ENCODE results near the gene NRXN2.

The NRXN2 gene

GRCh38 chr11:64577202-64577601 lies 145.8 kb downstream of the NRXN2 start:
- no peak overlapping the region for H3K4me3 ChIP-seq (replicated peaks; ENCODE audit: low read depth, low read length)
- TF ChIP-seq, protein P1, sequence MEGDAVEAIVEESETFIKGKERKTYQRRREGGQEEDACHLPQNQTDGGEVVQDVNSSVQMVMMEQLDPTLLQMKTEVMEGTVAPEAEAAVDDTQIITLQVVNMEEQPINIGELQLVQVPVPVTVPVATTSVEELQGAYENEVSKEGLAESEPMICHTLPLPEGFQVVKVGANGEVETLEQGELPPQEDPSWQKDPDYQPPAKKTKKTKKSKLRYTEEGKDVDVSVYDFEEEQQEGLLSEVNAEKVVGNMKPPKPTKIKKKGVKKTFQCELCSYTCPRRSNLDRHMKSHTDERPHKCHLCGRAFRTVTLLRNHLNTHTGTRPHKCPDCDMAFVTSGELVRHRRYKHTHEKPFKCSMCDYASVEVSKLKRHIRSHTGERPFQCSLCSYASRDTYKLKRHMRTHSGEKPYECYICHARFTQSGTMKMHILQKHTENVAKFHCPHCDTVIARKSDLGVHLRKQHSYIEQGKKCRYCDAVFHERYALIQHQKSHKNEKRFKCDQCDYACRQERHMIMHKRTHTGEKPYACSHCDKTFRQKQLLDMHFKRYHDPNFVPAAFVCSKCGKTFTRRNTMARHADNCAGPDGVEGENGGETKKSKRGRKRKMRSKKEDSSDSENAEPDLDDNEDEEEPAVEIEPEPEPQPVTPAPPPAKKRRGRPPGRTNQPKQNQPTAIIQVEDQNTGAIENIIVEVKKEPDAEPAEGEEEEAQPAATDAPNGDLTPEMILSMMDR (IDR thresholded peaks at IDR 0.05; ENCODE audit: low read depth, low read length, missing control alignments) = no peak
- DNase-seq (ENCODE audit: extremely low read depth, low read depth) = no peak

GRCh38 chr11:64572143-64572542 lies 150.9 kb downstream of the NRXN2 start:
- DNase-seq (ENCODE audit: extremely low read depth, low read depth) = no peak
- H3K4me3 ChIP-seq (replicated peaks; ENCODE audit: low read depth, low read length) = no peak overlapping the region
- TF ChIP-seq, protein P1 (IDR thresholded peaks at IDR 0.05; ENCODE audit: low read depth, low read length, missing control alignments) = no peak

DNA sequence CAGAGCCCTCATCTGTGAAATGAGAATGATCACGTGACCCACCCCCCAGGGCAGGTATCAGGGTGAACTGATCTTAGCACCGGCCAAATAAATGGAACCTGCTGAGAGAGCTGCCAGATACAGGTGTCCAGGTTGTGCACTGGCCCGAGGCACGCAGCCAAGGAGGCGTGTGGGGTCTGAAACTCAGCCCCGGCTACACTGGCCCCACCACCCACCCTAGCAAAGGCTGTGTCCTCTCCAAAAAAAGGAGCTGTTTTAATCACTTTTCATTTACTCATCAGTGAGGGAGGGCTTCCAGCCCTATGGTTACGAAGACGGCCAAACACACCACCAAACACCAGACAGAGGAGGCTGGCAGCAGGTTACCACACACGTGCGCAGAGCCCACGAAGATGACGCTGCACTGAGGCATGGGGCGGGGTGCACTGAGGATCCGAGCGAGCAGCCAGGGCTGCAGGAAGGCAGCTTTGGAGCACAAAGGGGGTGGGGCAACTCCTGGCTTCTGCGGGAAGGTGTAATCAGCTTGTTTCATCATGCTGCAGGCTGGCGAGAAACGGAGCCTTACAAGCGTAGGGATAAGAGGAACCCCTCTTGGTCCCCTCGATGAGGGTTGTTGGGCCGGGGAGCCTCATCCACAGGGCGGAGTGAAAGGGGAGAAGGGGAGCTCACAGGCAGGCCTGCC lies 151.4 kb downstream of the NRXN2 start:
- TF ChIP-seq, protein P1 (IDR thresholded peaks at IDR 0.05; ENCODE audit: low read depth, low read length, missing control alignments) = no peak
- DNase-seq (ENCODE audit: extremely low read depth, low read depth) = no peak
- no peak overlapping the region for H3K4me3 ChIP-seq (replicated peaks; ENCODE audit: low read depth, low read length)

DNA sequence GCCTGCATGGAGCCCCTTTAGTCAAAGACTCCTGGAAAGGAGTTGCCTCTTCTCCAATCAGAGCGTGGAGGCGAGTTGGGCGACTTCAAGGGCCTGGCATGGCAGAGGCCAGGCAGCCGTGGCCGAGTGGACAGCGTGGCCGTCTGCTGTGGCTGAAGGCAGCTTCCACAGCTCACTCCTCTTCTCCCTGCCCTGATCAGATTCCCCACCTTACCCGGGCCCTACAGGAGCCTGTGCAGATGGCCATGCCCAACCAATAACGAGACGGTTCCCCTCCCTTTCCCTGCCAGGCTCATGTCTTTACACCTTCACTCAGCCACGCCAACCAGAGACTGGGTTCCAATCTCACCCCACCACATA lies 152.0 kb downstream of the NRXN2 start:
- no peak for DNase-seq (ENCODE audit: extremely low read depth, low read depth)
- TF ChIP-seq, protein P1 (IDR thresholded peaks at IDR 0.05; ENCODE audit: low read depth, low read length, missing control alignments) = no peak
- H3K4me3 ChIP-seq (replicated peaks; ENCODE audit: low read depth, low read length) = no peak overlapping the region

DNA sequence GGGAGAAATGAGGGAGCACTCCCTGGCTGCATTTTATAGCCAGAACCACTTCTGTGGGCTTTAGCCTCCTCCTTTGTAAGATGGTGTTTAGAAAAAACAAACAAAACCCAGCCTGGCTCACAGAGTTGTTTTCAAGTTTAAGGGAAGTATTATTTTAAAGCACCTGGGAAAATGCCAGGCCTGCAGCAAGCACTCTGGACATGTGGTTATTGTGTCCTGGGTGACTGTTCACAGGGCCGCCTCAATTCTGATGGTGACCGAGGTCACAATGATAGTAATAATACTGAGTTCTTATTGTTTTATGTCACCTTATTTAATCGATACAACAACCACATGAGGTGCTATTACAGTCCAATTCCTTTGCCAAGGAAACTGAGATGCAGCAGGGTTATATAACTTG lies 152.7 kb downstream of the NRXN2 start:
- TF ChIP-seq, protein P1 (IDR thresholded peaks at IDR 0.05; ENCODE audit: low read depth, low read length, missing control alignments) = no peak
- DNase-seq (ENCODE audit: extremely low read depth, low read depth) = no peak
- no peak overlapping the region for H3K4me3 ChIP-seq (replicated peaks; ENCODE audit: low read depth, low read length)

GRCh38 chr11:64569300-64569970 lies 153.6 kb downstream of the NRXN2 start:
- H3K4me3 ChIP-seq (replicated peaks; ENCODE audit: low read depth, low read length) = no peak overlapping the region
- no peak for DNase-seq (ENCODE audit: extremely low read depth, low read depth)
- TF ChIP-seq, protein P1 (IDR thresholded peaks at IDR 0.05; ENCODE audit: low read depth, low read length, missing control alignments) = no peak

Data from HFF-Myc (cell line).